Naive thymus-derived CD4-positive, alpha-beta T cell (primary cell): ENCODE data around the gene GLIPR2. TPM values are rescaled to one million over a fixed set of nuclear protein-coding genes. Genes with fewer than 3 reads are reported as not detected.

Experiments
- ATAC-seq: fragments of 150-1000 bp; cut with Tn5 transposase; 2 replicates; pipeline ENCODE4 v1.10.0; 2021; ENCODE audit warnings: mild to moderate bottlenecking, moderate library complexity
- CTCF ChIA-PET: fragments of 350-600 bp; sonication (Branson Sonifier 250); formaldehyde crosslinking; loops from one replicate; lab custom pipeline; 2021; ENCODE audit warnings: antibody characterized with exemption; lab: Charles Lee
- POLR2A ChIA-PET: fragments of 350-600 bp; sonication (Branson Sonifier 250); formaldehyde crosslinking; loops from one replicate; lab custom pipeline; 2021; ENCODE audit warnings: antibody characterized with exemption, inconsistent platforms; lab: Charles Lee
- DNase-seq, 9 donors: peaks; one replicate each; pipeline versions ENCODE4 v3.0.0 to v3.0.0-alpha.2; 2020 to 2022; ENCODE audit warnings: mixed read lengths in 1 of 9
- H3K27ac ChIP-seq: one replicate; pipeline ENCODE4 v1.7.0; 2013; ENCODE audit warnings: mild to moderate bottlenecking, low read depth, low read length, moderate library complexity
- H3K27me3 ChIP-seq, 2 donors: one replicate each; pipeline ENCODE4 v1.7.0; 2013; ENCODE audit warnings: low read length in 2 of 2, mild to moderate bottlenecking in 2 of 2, moderate library complexity in 2 of 2; ENCODE audit not compliant: control insufficient read depth in 2 of 2, insufficient read depth in 2 of 2
- H3K36me3 ChIP-seq, 3 experiments: 1 replicate in 2 of 3; 2 replicates in 1 of 3; pipeline ENCODE4 v1.7.0; 2013; ENCODE audit warnings: low read length in 3 of 3, mild to moderate bottlenecking in 3 of 3, moderate library complexity in 1 of 3; ENCODE audit not compliant: insufficient read depth in 3 of 3, control insufficient read depth in 2 of 3
- H3K4me1 ChIP-seq, 2 donors: one replicate each; pipeline ENCODE4 v1.7.0; 2013; ENCODE audit warnings: low read length in 2 of 2, mild to moderate bottlenecking in 2 of 2, moderate library complexity in 1 of 2; ENCODE audit not compliant: control insufficient read depth in 2 of 2, insufficient read depth in 2 of 2
- H3K4me3 ChIP-seq: 2 replicates; pipeline ENCODE4 v1.7.0; 2013; ENCODE audit warnings: mild to moderate bottlenecking, low read length
- H3K9me3 ChIP-seq, 3 experiments: 1 replicate in 2 of 3; 2 replicates in 1 of 3; pipeline ENCODE4 v1.7.0; 2013; ENCODE audit warnings: low read length in 3 of 3; ENCODE audit not compliant: control insufficient read depth in 2 of 3
- H3K27ac Mint-ChIP-seq, 9 donors: one replicate each; pipeline ENCODE4 v1.8.0; 2020 to 2022; ENCODE audit warnings: mixed read lengths in 9 of 9, mild to moderate bottlenecking in 8 of 9, moderate library complexity in 5 of 9, inconsistent platforms in 2 of 9
- H3K27me3 Mint-ChIP-seq, 5 donors: one replicate each; pipeline ENCODE4 v1.8.0; 2021 to 2022; ENCODE audit warnings: mixed read lengths in 5 of 5, mild to moderate bottlenecking in 1 of 5
- H3K36me3 Mint-ChIP-seq, 5 donors: one replicate each; pipeline ENCODE4 v1.8.0; 2020 to 2022; ENCODE audit warnings: mixed read lengths in 5 of 5, mild to moderate bottlenecking in 3 of 5, inconsistent platforms in 1 of 5
- H3K4me1 Mint-ChIP-seq, 7 donors: one replicate each; pipeline ENCODE4 v1.8.0; 2020 to 2022; ENCODE audit warnings: mixed read lengths in 7 of 7, mild to moderate bottlenecking in 3 of 7, inconsistent platforms in 1 of 7
- H3K4me3 Mint-ChIP-seq, 10 donors: one replicate each; pipeline ENCODE4 v1.8.0; 2020 to 2022; ENCODE audit warnings: mild to moderate bottlenecking in 10 of 10, mixed read lengths in 10 of 10, moderate library complexity in 6 of 10, inconsistent platforms in 2 of 10
- H3K9me3 Mint-ChIP-seq, 11 donors: one replicate each; pipeline ENCODE4 v1.8.0; 2020 to 2022; ENCODE audit warnings: mixed read lengths in 11 of 11, mild to moderate bottlenecking in 4 of 11, inconsistent platforms in 1 of 11, moderate library complexity in 1 of 11
- intact Hi-C, 2 donors: fragments of 100-400 bp; cut with micrococcal nuclease; formaldehyde crosslinking; loops; one replicate each; pipeline ENCODE4 v1.15.1; 2023
- polyA plus RNA-seq, 2 donors: library from polyadenylated mRNA; unstranded; fragments of 300-500 nt; fragmentation: Illumina TruSeq; gene quantifications; one replicate each; pipeline ENCODE4 v1.2.3, GENCODE V29; 2021
- total RNA-seq, 6 experiments: library from RNA in 5 of 6; stranded (reverse) in 5 of 6; gene quantifications; 1 replicate in 5 of 6; 2 replicates in 1 of 6; pipeline ENCODE4 v1.2.3 and lab custom pipeline; 2021 to 2026

Gene GLIPR2
- total and polyA plus RNA-seq, 7 experiments from 2014 or later = 7.7 to 74.7 (median 38.8) TPM

DNA sequence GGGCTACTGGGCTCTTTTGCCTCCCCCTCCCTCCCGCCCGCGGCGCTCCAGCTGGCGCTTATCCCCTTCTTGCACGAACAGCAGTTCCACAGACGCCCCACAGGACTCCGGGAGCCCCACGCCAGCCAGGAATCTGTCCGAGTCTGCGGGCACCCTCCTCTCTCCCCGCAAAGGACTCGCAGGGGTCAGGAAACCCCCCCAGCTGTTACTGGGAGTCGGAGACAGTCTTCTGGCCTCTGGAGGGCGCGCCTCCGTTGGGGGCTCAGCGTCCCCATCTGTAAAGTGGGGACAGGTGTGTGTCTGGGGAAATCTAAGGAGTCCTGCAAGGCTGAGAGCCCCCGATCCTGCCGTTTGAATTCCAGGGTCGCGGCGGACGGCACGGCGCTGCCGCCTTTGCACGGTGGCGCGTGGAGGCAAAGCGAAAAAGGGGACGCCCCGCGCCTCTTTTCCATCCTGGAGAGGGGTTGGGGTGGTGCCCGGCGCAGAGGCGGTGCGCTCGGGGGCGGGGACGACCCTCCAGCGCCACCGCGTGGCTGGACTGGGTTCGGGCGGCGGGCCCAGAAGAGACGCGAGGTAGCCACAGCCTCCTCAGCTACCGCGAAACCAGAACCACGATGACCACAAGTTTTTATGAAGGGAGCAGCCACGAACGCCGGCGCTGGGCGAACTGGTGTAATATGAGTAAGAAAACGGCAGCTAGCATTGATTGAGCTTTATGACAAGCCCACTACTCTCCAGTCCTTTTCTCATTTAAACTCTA is 29.8 kb downstream of the GLIPR2 start:
- POLR2A ChIA-PET = interaction anchor here (0.8 to 1.1 kb wide), 2 partner anchors 30 to 63 kb away, joined by 3 to 6 read pairs; partner anchors contain the start of gene GLIPR2
- Mint-ChIP-seq H3K27ac (peak overlapping the region; percentile 47 to 69 (median 56)), H3K27me3 (peaks cover 0 to 14% (median 0%) of the 10 kb centered on the region in 5 donors), H3K36me3 (peaks cover 0 to 9% (median 4%) of the 10 kb centered on the region in 5 donors), H3K4me1 (peaks cover 2 to 17% (median 6%) of the 10 kb centered on the region in 7 donors), H3K4me3 (peak overlapping the region; percentile 60 to 78 (median 70)), H3K9me3 (no peaks in the 10 kb centered on the region)
- Histone ChIP-seq H3K36me3 (no peaks in the 10 kb centered on the region), H3K27me3 (no peaks in the 10 kb centered on the region), H3K9me3 (no peaks in the 10 kb centered on the region), H3K4me3 (peak overlapping the region; percentile 64), H3K27ac (no peak overlapping the region), H3K4me1 (peaks cover 0 to 3% of the 10 kb centered on the region in 2 donors)
- intact Hi-C loops = loop anchor here (1.0 to 5.0 kb wide), 9 partner anchors 14 to 211 kb away; partner anchors contain the start of genes GLIPR2 (in 2 of the 2), CLTA (in 1 of the 2) and RECK (in 1 of the 2)
- CTCF ChIA-PET = interaction anchor here (0.5 to 9.8 kb wide), 21 partner anchors 10 to 1648 kb away, joined by 3 to 270 read pairs (median 4); partner anchors contain the start of genes CLTA and GLIPR2
- ATAC-seq = peak; percentile 99
- DNase-seq = peak; percentile 57 to 92 (median 76)

DNA sequence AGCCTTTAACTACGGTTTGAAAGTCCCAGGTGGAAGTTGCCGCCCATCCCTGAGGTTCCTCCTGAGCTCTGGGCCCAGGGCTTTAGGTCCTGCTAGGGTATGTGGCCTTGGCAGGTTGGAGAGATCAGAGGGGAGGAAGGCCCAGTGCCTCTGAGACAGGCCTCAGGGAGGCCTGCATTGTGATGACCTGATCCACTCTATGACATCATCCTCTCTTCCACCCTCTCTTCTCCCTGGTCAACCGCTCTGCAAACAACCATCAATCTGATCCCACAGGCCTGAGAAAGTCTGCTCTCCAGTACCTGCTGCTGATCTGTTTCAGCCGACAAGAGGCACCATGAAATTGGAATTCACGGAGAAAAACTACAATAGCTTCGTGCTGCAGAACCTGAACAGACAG is 32.6 kb downstream of the GLIPR2 start, which contains the start of gene CCIN:
TSS of gene CCIN (plus strand) at position 223 of the 400 bp plus-strand sequence. CDS start at position 338, 115 bp downstream.
- no peaks in the 10 kb centered on the region for H3K9me3 ChIP-seq
- Mint-ChIP-seq H3K36me3 (no peaks in the 10 kb centered on the region), H3K27ac (no peak within 1 kb of the TSS), H3K9me3 (no peaks in the 10 kb centered on the region), H3K4me1 (peaks cover 0 to 10% (median 6%) of the 10 kb centered on the region in 7 donors), H3K27me3 (peaks cover 0 to 16% (median 0%) of the 10 kb centered on the region in 5 donors), H3K4me3 (peak within 1 kb of the TSS in 1 of 10 donors; percentile 22)
- H3K36me3 ChIP-seq = no peaks in the 10 kb centered on the region
- no peak for ATAC-seq
- no peaks in the 10 kb centered on the region for H3K27me3 ChIP-seq
- ChIA-PET POLR2A (interaction anchor here (1.2 kb wide), 1 partner anchor 17 kb away, joined by 3 read pairs; no protein-coding TSS in a partner anchor), CTCF (interaction anchor here (0.9 to 9.8 kb wide), 5 partner anchors 17 to 76 kb away, joined by 3 to 270 read pairs (median 4); no protein-coding TSS in a partner anchor)
- peaks cover 0 to 3% of the 10 kb centered on the region in 2 donors for H3K4me1 ChIP-seq
- intact Hi-C loops = loop anchor here in 1 of 2 donors (5.0 kb wide), 2 partner anchors 47 to 132 kb away; partner anchors contain the start of gene RECK
- DNase-seq = no peak
- H3K27ac ChIP-seq = no peak within 1 kb of the TSS
- H3K4me3 ChIP-seq = no peak within 1 kb of the TSS

GRCh38 chr9:36169708-36170107 is 33.2 kb downstream of the GLIPR2 start:
- Mint-ChIP-seq H3K4me3 (no peak overlapping the region), H3K36me3 (no peaks in the 10 kb centered on the region), H3K4me1 (peaks cover 0 to 8% (median 6%) of the 10 kb centered on the region in 7 donors), H3K27ac (no peak overlapping the region), H3K9me3 (no peaks in the 10 kb centered on the region), H3K27me3 (peaks cover 0 to 16% (median 0%) of the 10 kb centered on the region in 5 donors)
- ChIA-PET POLR2A (interaction anchor here (0.6 to 1.2 kb wide), 2 partner anchors 18 to 25 kb away, joined by 3 read pairs; no protein-coding TSS in a partner anchor), CTCF (interaction anchor here (1.4 to 9.8 kb wide), 3 partner anchors 18 to 67 kb away, joined by 3 to 270 read pairs (median 4); no protein-coding TSS in a partner anchor)
- Histone ChIP-seq H3K27ac (no peak overlapping the region), H3K9me3 (no peaks in the 10 kb centered on the region), H3K4me3 (no peak overlapping the region), H3K36me3 (no peaks in the 10 kb centered on the region), H3K4me1 (peaks cover 0 to 3% of the 10 kb centered on the region in 2 donors), H3K27me3 (no peaks in the 10 kb centered on the region)
- DNase-seq (no peak), ATAC-seq (no peak)
- intact Hi-C loops = loop anchor here in 1 of 2 donors (5.0 kb wide), 2 partner anchors 47 to 132 kb away; partner anchors contain the start of gene RECK

GRCh38 chr9:36170531-36170930 is 34.0 kb downstream of the GLIPR2 start:
- Histone ChIP-seq H3K4me1 (peaks cover 0 to 3% of the 10 kb centered on the region in 2 donors), H3K27ac (no peak overlapping the region), H3K9me3 (no peaks in the 10 kb centered on the region), H3K36me3 (no peaks in the 10 kb centered on the region), H3K4me3 (no peak overlapping the region), H3K27me3 (no peaks in the 10 kb centered on the region)
- POLR2A ChIA-PET = no interaction called here
- DNase-seq (no peak), ATAC-seq (no peak)
- Mint-ChIP-seq H3K27ac (no peak overlapping the region), H3K4me1 (peaks cover 0 to 8% (median 5%) of the 10 kb centered on the region in 7 donors), H3K27me3 (peaks cover 0 to 12% (median 0%) of the 10 kb centered on the region in 5 donors), H3K4me3 (no peak overlapping the region), H3K9me3 (no peaks in the 10 kb centered on the region), H3K36me3 (no peaks in the 10 kb centered on the region)
- intact Hi-C loops = no loop called here
- CTCF ChIA-PET = interaction anchor here (2.3 to 9.8 kb wide), 2 partner anchors 19 to 68 kb away, joined by 4 to 270 read pairs; no protein-coding TSS in a partner anchor

- Mint-ChIP-seq H3K27me3 (peaks cover 0 to 9% (median 0%) of the 10 kb centered on the region in 5 donors), H3K9me3 (no peaks in the 10 kb centered on the region), H3K36me3 (no peaks in the 10 kb centered on the region), H3K4me3 (no peak overlapping the region), H3K4me1 (peaks cover 0 to 5% (median 0%) of the 10 kb centered on the region in 7 donors), H3K27ac (no peak overlapping the region)
- Histone ChIP-seq H3K4me1 (no peaks in the 10 kb centered on the region), H3K4me3 (no peak overlapping the region), H3K27me3 (no peaks in the 10 kb centered on the region), H3K9me3 (no peaks in the 10 kb centered on the region), H3K27ac (no peak overlapping the region), H3K36me3 (no peaks in the 10 kb centered on the region)
- no peak for DNase-seq
- POLR2A ChIA-PET = interaction anchor here (0.6 kb wide), 1 partner anchor 403 kb away, joined by 6 read pairs; no protein-coding TSS in a partner anchor
- intact Hi-C loops = no loop called here
- CTCF ChIA-PET = interaction anchor here (0.6 kb wide), 1 partner anchor 71 kb away, joined by 4 read pairs; no protein-coding TSS in a partner anchor
- no peak for ATAC-seq
Measured at GRCh38 chr9:36173861-36174260, 37.3 kb downstream of the GLIPR2 start.

- H3K4me1 ChIP-seq = no peaks in the 10 kb centered on the region
- ChIA-PET POLR2A (interaction anchor here (0.6 kb wide), 1 partner anchor 403 kb away, joined by 6 read pairs; no protein-coding TSS in a partner anchor), CTCF (interaction anchor here (0.6 kb wide), 1 partner anchor 71 kb away, joined by 4 read pairs; no protein-coding TSS in a partner anchor)
- H3K36me3 ChIP-seq = no peaks in the 10 kb centered on the region
- H3K9me3 ChIP-seq = no peaks in the 10 kb centered on the region
- ATAC-seq (no peak), DNase-seq (no peak)
- intact Hi-C loops = no loop called here
- H3K4me3 ChIP-seq = no peak overlapping the region
- Mint-ChIP-seq H3K9me3 (no peaks in the 10 kb centered on the region), H3K36me3 (no peaks in the 10 kb centered on the region), H3K27ac (no peak overlapping the region), H3K4me1 (peaks cover 0 to 9% (median 0%) of the 10 kb centered on the region in 7 donors), H3K4me3 (no peak overlapping the region), H3K27me3 (peaks cover 0 to 9% (median 0%) of the 10 kb centered on the region in 5 donors)
- no peak overlapping the region for H3K27ac ChIP-seq
- H3K27me3 ChIP-seq = no peaks in the 10 kb centered on the region
Measured at GRCh38 chr9:36174271-36174670, 37.7 kb downstream of the GLIPR2 start.
